Activated gamma-delta T cell (primary cell): ENCODE results near the gene FZD2.
"Not testable (repeated sequence)": the region's sequence is repeated elsewhere in the genome, so short reads cannot be mapped to it uniquely, and the experiment has no call there.

Experiments
- DNase-seq: peaks from one replicate; lab custom pipeline; 2025; lab: John Stamatoyannopoulos, UW
- total RNA-seq, 2 donors: gene quantifications; one replicate each; lab custom pipeline; 2026; lab: John Stamatoyannopoulos, UW

FZD2 gene
- 0.74 to 0.92 reads per million in 2 donors for total RNA-seq

GRCh38 chr17:44556832-44557606 is at the start of gene FZD2:
TSS of gene FZD2 (plus strand) at chr17:44557484. CDS start at chr17:44557689, 205 bp downstream.
- no peak for DNase-seq

GRCh38 chr17:44511241-44512134 is 45.8 kb upstream of the FZD2 start:
- not testable (repeated sequence) for DNase-seq

GRCh38 chr17:44518032-44518431 is 39.3 kb upstream of the FZD2 start:
- no peak for DNase-seq

- DNase-seq, result no peak
Observed at GRCh38 chr17:44522883-44523671, 34.2 kb upstream of the FZD2 start.

- DNase-seq, result no peak
Observed at GRCh38 chr17:44523672-44523972, 33.7 kb upstream of the FZD2 start.

- no peak for DNase-seq
Observed at GRCh38 chr17:44527102-44527501, 30.2 kb upstream of the FZD2 start.

- DNase-seq, result no peak
Observed at GRCh38 chr17:44527954-44528353, 29.3 kb upstream of the FZD2 start.

- DNase-seq, result no peak
Observed at GRCh38 chr17:44529864-44530263, 27.4 kb upstream of the FZD2 start.

- DNase-seq, result no peak
Observed at GRCh38 chr17:44530896-44531418, 26.3 kb upstream of the FZD2 start.

- peak; percentile 31 for DNase-seq
Observed at GRCh38 chr17:44533533-44534246, 23.6 kb upstream of the FZD2 start.

- DNase-seq, result no peak
Observed at GRCh38 chr17:44536090-44536953, 21.0 kb upstream of the FZD2 start.

GRCh38 chr17:44537922-44538321 is 19.4 kb upstream of the FZD2 start:
- not testable (repeated sequence) for DNase-seq

- no peak for DNase-seq
Observed at GRCh38 chr17:44539673-44540072, 17.6 kb upstream of the FZD2 start.

GRCh38 chr17:44540246-44541084 is 16.8 kb upstream of the FZD2 start:
- no peak for DNase-seq

- no peak for DNase-seq
Observed at GRCh38 chr17:44541884-44542581, 15.3 kb upstream of the FZD2 start.

GRCh38 chr17:44543213-44543904 is 13.9 kb upstream of the FZD2 start:
- DNase-seq, result no peak

GRCh38 chr17:44543905-44544523 is 13.3 kb upstream of the FZD2 start:
- DNase-seq, result no peak
